Gastroesophageal sphincter (tissue), 3 donors: Measurements from ENCODE around the gene ZBTB7A.

ENCODE experiments used
- CTCF ChIP-seq, 4 experiments: fragments of 200-600 bp in 2 of 4; fragments of 450-650 bp in 2 of 4; sonication (generic) in 1 of 4; IDR thresholded peaks; one replicate each; pipeline ENCODE4 v1.5.1; 2017 to 2019; ENCODE audit warnings: antibody characterized with exemption in 4 of 4, mild to moderate bottlenecking in 2 of 4, moderate library complexity in 2 of 4
- EP300 ChIP-seq: sonication (generic); formaldehyde crosslinking; IDR thresholded peaks from one replicate; pipeline ENCODE4 v1.6.1; 2017; ENCODE audit warnings: antibody characterized with exemption, mild to moderate bottlenecking
- POLR2A ChIP-seq, 2 donors: fragments of 450-650 bp; IDR thresholded peaks; one replicate each; pipeline ENCODE4 v1.6.1; 2017; ENCODE audit warnings: antibody characterized with exemption in 2 of 2, mild to moderate bottlenecking in 2 of 2, moderate library complexity in 1 of 2

- TF ChIP-seq CTCF (IDR thresholded peaks at IDR 0.05) (no peak), EP300 (no peak), POLR2A (IDR thresholded peaks at IDR 0.05) (no peak)
Measured at GRCh38 chr19:4089400-4089908, 22.8 kb upstream of the ZBTB7A start.
